ENCODE results near the gene ZPR1.

The ZPR1 gene

GRCh38 chr11:116829525-116830183, 41.8 kb upstream of the ZPR1 start, which contains the start of gene APOC3:
Gene APOC3 (plus strand): TSS chr11:116829907. CDS start chr11:116830583, 676 bp downstream.
- Histone ChIP-seq H3K4me3 (ENCODE audit: low read depth, low read length) (no peak within 1 kb of the TSS), H3K36me3 (no peaks in the 10 kb centered on the region), H3K27ac (no peak within 1 kb of the TSS), H3K27me3 (ENCODE audit: insufficient read depth, low read depth, severe bottlenecking) (no peaks in the 10 kb centered on the region), H3K9me3 (ENCODE audit: severe bottlenecking) (no peaks in the 10 kb centered on the region)
- DNase-seq, result no peak
- TF ChIP-seq, protein P1, sequence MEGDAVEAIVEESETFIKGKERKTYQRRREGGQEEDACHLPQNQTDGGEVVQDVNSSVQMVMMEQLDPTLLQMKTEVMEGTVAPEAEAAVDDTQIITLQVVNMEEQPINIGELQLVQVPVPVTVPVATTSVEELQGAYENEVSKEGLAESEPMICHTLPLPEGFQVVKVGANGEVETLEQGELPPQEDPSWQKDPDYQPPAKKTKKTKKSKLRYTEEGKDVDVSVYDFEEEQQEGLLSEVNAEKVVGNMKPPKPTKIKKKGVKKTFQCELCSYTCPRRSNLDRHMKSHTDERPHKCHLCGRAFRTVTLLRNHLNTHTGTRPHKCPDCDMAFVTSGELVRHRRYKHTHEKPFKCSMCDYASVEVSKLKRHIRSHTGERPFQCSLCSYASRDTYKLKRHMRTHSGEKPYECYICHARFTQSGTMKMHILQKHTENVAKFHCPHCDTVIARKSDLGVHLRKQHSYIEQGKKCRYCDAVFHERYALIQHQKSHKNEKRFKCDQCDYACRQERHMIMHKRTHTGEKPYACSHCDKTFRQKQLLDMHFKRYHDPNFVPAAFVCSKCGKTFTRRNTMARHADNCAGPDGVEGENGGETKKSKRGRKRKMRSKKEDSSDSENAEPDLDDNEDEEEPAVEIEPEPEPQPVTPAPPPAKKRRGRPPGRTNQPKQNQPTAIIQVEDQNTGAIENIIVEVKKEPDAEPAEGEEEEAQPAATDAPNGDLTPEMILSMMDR (IDR thresholded peaks at IDR 0.05; ENCODE audit: low read depth, low read length), result no peak

DNA sequence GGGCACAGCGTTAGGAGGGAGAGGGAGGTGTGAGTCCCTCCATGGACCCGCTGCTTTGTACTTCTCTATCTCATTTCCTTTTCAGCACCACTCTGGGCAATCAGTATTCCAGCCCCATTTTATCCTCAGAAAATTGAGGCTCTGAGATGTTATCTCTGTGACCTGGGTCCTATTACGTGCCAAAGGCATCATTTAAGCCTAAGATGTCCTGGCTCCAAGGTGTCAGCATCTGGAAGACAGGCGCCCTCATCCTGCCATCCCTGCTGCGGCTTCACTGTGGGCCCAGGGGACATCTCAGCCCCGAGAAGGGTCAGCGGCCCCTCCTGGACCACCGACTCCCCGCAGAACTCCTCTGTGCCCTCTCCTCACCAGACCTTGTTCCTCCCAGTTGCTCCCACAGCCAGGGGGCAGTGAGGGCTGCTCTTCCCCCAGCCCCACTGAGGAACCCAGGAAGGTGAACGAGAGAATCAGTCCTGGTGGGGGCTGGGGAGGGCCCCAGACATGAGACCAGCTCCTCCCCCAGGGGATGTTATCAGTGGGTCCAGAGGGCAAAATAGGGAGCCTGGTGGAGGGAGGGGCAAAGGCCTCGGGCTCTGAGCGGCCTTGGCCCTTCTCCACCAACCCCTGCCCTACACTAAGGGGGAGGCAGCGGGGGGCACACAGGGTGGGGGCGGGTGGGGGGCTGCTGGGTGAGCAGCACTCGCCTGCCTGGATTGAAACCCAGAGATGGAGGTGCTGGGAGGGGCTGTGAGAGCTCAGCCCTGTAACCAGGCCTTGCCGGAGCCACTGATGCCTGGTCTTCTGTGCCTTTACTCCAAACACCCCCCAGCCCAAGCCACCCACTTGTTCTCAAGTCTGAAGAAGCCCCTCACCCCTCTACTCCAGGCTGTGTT, 41.1 kb upstream of the ZPR1 start:
- Histone ChIP-seq H3K27me3 (ENCODE audit: insufficient read depth, low read depth, severe bottlenecking) (no peaks in the 10 kb centered on the region), H3K36me3 (no peaks in the 10 kb centered on the region), H3K9me3 (ENCODE audit: severe bottlenecking) (no peaks in the 10 kb centered on the region), H3K4me3 (ENCODE audit: low read depth, low read length) (no peak overlapping the region), H3K27ac (no peak overlapping the region)
- TF ChIP-seq, protein P1 (IDR thresholded peaks at IDR 0.05; ENCODE audit: low read depth, low read length), result no peak
- no peak for DNase-seq

GRCh38 chr11:116827461-116827860, 39.6 kb upstream of the ZPR1 start:
- no peak for DNase-seq
- no peaks in the 10 kb centered on the region for H3K27me3 ChIP-seq (ENCODE audit: insufficient read depth, low read depth, severe bottlenecking)
- TF ChIP-seq, protein P1 (IDR thresholded peaks at IDR 0.05; ENCODE audit: low read depth, low read length), result no peak
- no peak overlapping the region for H3K4me3 ChIP-seq (ENCODE audit: low read depth, low read length)
- H3K27ac ChIP-seq, result no peak overlapping the region
- no peaks in the 10 kb centered on the region for H3K9me3 ChIP-seq (ENCODE audit: severe bottlenecking)
- H3K36me3 ChIP-seq, result no peaks in the 10 kb centered on the region

- no peaks in the 10 kb centered on the region for H3K9me3 ChIP-seq (ENCODE audit: severe bottlenecking)
Observed at GRCh38 chr11:116826751-116827431, 39.1 kb upstream of the ZPR1 start.

More at GRCh38 chr11:116826751-116827431, 39.1 kb upstream of the ZPR1 start:
- DNase-seq, result no peak
- Histone ChIP-seq H3K27me3 (ENCODE audit: insufficient read depth, low read depth, severe bottlenecking) (no peaks in the 10 kb centered on the region), H3K27ac (no peak overlapping the region), H3K36me3 (no peaks in the 10 kb centered on the region), H3K4me3 (ENCODE audit: low read depth, low read length) (no peak overlapping the region)
- TF ChIP-seq, protein P1 (IDR thresholded peaks at IDR 0.05; ENCODE audit: low read depth, low read length), result no peak

Data from WERI-Rb-1 (cell line).